Measurements from ENCODE around the gene CHST6. TPM values are rescaled to one million over a fixed set of nuclear protein-coding genes. Genes with fewer than 3 reads are reported as not detected.

CHST6 gene
- total and polyA plus RNA-seq, 10 of the 15 experiments (the other 5 are each of a cell fraction or from before 2014, with no cell fraction given): 0.14 to 2.5 (median 0.51) TPM

DNA sequence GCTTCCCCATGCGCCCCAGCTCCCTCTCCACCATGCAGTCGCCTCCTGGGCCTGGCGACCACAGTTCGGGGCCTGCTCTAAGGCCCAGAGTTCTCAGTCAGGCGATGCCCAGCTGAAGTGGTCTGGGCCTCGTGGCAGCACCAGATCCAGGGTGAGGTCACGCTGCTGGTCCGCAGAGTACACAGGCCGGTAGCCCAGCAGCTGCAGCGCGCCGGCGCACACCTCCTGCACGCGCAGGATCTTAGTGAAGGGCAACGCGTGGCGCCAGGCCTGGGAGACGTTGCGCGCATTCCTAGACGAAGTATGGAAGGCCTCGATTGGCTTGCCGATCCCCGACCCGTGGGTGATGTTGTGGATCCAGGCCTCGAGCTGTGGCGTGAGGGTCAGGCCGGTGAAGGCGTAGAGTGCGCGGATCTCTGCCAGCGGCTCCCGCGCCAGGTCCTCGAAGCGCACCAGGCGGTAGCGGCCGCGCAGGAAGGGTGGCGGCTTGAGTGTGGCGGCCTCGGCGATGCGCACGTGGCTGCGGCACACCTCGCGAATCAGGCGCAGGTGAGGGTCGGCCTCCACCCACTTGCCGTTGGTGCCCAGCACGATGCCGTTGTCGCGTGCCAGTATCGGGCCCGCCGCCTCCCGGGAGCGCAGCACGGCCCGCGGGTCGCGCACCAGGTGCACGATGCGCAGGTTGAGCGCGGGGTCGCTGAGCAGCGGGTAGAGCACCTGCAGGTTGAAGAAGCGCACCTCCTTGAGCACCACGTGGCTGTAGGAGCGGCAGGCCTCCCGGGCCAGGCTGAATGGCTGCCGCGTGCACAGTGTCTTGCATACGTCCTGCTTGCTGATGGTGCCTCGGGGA lies 34.0 kb upstream of the CHST6 start:
- no peaks in the 10 kb centered on the region for H4K20me1 ChIP-seq (ENCODE audit: control insufficient read depth, insufficient read depth)
- no peak for TF ChIP-seq SMAD1 (IDR thresholded peaks at IDR 0.05; ENCODE audit: low read depth, partially characterized antibody)
- no peak for TF ChIP-seq SPI1 (IDR thresholded peaks at IDR 0.05; ENCODE audit: borderline replicate concordance, insufficient read depth, low read depth, low read length)
- no peak for TF ChIP-seq EGR1 (IDR thresholded peaks at IDR 0.05; ENCODE audit: borderline replicate concordance in 1 of 2, low read depth in 2 of 2, low read length in 2 of 2)
- TF ChIP-seq, protein P1, sequence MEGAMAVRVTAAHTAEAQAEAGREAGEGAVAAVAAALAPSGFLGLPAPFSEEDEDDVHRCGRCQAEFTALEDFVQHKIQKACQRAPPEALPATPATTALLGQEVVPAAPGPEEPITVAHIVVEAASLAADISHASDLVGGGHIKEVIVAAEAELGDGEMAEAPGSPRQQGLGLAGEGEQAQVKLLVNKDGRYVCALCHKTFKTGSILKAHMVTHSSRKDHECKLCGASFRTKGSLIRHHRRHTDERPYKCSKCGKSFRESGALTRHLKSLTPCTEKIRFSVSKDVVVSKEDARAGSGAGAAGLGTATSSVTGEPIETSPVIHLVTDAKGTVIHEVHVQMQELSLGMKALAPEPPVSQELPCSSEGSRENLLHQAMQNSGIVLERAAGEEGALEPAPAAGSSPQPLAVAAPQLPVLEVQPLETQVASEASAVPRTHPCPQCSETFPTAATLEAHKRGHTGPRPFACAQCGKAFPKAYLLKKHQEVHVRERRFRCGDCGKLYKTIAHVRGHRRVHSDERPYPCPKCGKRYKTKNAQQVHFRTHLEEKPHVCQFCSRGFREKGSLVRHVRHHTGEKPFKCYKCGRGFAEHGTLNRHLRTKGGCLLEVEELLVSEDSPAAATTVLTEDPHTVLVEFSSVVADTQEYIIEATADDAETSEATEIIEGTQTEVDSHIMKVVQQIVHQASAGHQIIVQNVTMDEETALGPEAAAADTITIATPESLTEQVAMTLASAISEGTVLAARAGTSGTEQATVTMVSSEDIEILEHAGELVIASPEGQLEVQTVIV (IDR thresholded peaks at IDR 0.05; ENCODE audit: borderline replicate concordance, partially characterized antibody): no peak
- TF ChIP-seq, protein P2, sequence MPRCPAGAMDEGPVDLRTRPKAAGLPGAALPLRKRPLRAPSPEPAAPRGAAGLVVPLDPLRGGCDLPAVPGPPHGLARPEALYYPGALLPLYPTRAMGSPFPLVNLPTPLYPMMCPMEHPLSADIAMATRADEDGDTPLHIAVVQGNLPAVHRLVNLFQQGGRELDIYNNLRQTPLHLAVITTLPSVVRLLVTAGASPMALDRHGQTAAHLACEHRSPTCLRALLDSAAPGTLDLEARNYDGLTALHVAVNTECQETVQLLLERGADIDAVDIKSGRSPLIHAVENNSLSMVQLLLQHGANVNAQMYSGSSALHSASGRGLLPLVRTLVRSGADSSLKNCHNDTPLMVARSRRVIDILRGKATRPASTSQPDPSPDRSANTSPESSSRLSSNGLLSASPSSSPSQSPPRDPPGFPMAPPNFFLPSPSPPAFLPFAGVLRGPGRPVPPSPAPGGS (IDR thresholded peaks at IDR 0.05; ENCODE audit: borderline replicate concordance, insufficient read depth, low read depth, low read length, poor library complexity, severe bottlenecking): no peak
- TF ChIP-seq, protein P3, sequence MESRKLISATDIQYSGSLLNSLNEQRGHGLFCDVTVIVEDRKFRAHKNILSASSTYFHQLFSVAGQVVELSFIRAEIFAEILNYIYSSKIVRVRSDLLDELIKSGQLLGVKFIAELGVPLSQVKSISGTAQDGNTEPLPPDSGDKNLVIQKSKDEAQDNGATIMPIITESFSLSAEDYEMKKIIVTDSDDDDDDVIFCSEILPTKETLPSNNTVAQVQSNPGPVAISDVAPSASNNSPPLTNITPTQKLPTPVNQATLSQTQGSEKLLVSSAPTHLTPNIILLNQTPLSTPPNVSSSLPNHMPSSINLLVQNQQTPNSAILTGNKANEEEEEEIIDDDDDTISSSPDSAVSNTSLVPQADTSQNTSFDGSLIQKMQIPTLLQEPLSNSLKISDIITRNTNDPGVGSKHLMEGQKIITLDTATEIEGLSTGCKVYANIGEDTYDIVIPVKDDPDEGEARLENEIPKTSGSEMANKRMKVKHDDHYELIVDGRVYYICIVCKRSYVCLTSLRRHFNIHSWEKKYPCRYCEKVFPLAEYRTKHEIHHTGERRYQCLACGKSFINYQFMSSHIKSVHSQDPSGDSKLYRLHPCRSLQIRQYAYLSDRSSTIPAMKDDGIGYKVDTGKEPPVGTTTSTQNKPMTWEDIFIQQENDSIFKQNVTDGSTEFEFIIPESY (IDR thresholded peaks at IDR 0.05): no peak
- TF ChIP-seq ZNF207 (IDR thresholded peaks at IDR 0.05; ENCODE audit: borderline replicate concordance): no peak
- no peak for TF ChIP-seq CHD1 (IDR thresholded peaks at IDR 0.05; ENCODE audit: low read depth, low read length)
- TF ChIP-seq CREB1 (IDR thresholded peaks at IDR 0.05; ENCODE audit: low read depth): no peak
- TF ChIP-seq ETV6 (conservative IDR thresholded peaks at IDR 0.05 in 1 of 2, IDR thresholded peaks at IDR 0.05 in 1 of 2; ENCODE audit: borderline replicate concordance in 1 of 2, low read depth in 1 of 2): no peak
- no peak for TF ChIP-seq MTA2 (IDR thresholded peaks at IDR 0.05; ENCODE audit: low read depth)
- no peaks in the 10 kb centered on the region for H3K9me3 ChIP-seq (replicated peaks; ENCODE audit: control insufficient read depth, insufficient read depth, low read length)
- no peak overlapping the region for H2AFZ ChIP-seq (ENCODE audit: control insufficient read depth, low read depth, low read length)
- H3K79me2 ChIP-seq (ENCODE audit: control insufficient read depth, insufficient read depth, low read length): no peaks in the 10 kb centered on the region
- no peak overlapping the region for H3K4me2 ChIP-seq (ENCODE audit: control insufficient read depth, insufficient read depth)
- no peak for DNase-seq (ENCODE audit: low read depth, low spot score)
- H3K4me1 ChIP-seq (ENCODE audit: control insufficient read depth, insufficient read depth, low read length): no peaks in the 10 kb centered on the region
- in situ Hi-C loops (cut with MboI) (no loop called here), intact Hi-C loops (cut with micrococcal nuclease; ENCODE audit: unreplicated experiment) (no loop called here)
- no TSS peak for BruUV-seq (replicated peaks)
- no peak for ATAC-seq
- ChIA-PET SMC1A (ENCODE audit: uncharacterized antibody, unreplicated experiment) (no interaction called here), RAD21 (ENCODE audit: unreplicated experiment) (no interaction called here), POLR2A (no interaction called here), CTCF (no interaction called here)
- no peak for FAIRE-seq
- H3K4me3 ChIP-seq: no peak overlapping the region
- H3K9ac ChIP-seq (ENCODE audit: control insufficient read depth, insufficient read depth, low read length): no peak overlapping the region
- H3K27me3 ChIP-seq (replicated peaks in 1 of 2; ENCODE audit: control insufficient read depth in 2 of 2, insufficient read depth in 2 of 2, low read length in 1 of 2): no peaks in the 10 kb centered on the region
- H3K36me3 ChIP-seq (ENCODE audit: control insufficient read depth in 2 of 2, insufficient read depth in 2 of 2, low read length in 1 of 2): no peaks in the 10 kb centered on the region
- 90% methylated on average over 73 of the region's 81 CpGs for WGBS (ENCODE audit: insufficient coverage, insufficient replicate concordance, low lambda C conversion rate, missing lambda C conversion rate)
- no peak overlapping the region for H3K27ac ChIP-seq (ENCODE audit: control insufficient read depth, insufficient read depth)

Data from GM12878 (cell line).